Stimulated activated CD8-positive, alpha-beta memory T cell treated with anti-CD3 and anti-CD28 coated beads, Interleukin-12 subunit alpha, Interleukin-12 subunit beta, amount 100 ng/mL, for 24 hours (primary cell): Measurements from ENCODE around the gene RCE1.
"Not testable (repeated sequence)": the region's sequence is repeated elsewhere in the genome, so short reads cannot be mapped to it uniquely, and the experiment has no call there.

Experiments used
- DNase-seq: peaks from one replicate; pipeline ENCODE4 v3.0.0-alpha.2; 2020; ENCODE audit errors: extremely low read depth

Gene RCE1

DNA sequence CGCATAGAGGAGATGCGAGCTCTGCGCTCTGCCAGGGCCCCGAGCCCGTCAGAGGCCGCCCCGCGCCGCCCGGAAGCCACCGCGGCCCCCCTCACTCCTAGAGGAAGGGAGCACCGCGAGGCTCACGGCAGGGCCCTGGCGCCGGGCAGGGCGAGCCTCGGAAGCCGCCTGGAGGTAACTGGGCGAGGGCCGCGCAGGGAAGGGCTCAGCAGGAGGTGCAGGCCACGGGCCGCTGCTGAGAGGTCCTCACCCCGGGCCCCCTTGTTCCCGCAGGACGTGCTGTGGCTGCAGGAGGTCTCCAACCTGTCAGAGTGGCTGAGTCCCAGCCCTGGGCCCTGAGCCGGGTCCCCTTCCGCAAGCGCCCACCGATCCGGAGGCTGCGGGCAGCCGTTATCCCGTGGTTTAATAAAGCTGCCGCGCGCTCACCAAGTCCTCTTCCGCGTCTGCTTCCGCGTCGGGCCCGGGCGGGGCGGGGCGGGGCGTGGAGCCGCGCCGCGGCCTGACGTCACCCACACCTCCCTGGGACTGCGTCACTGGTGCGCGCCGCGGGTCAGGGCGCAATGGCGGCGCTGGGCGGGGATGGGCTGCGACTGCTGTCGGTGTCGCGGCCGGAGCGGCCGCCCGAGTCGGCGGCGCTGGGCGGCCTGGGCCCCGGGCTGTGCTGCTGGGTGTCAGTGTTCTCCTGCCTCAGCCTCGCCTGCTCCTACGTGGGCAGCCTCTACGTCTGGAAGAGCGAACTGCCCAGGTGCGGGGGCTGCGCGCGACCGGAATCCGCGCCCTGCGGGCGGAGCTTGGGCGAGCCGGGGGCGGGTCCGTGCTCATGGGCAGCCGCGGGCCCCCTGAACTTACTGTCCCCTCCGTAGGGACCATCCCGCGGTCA lies at the start of gene RCE1:
Gene RCE1 (plus strand): TSS at position 546 of the 880 bp plus-strand sequence. CDS start 15 bp downstream, at position 561.
- DNase-seq, result peak; percentile 73

DNA sequence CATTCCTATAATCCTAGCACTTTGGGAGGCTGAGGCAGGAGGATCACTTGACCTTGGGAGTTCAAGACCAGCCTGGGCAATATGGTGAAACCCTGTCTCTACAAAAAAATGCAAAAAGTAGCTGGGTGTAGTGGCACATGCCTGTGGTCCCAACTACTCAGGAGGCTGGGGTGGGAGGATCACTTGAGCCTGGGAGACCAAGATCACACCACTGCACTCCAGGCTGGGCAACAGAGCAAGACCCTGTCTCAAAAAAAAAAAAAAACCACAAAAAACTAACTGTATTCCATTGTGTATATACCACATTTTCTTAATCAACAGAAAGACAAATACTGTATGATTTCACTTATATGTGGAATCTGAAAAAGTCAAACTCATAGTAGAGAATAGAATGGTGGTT lies 43.4 kb upstream of the RCE1 start:
- DNase-seq, result not testable (repeated sequence)

DNA sequence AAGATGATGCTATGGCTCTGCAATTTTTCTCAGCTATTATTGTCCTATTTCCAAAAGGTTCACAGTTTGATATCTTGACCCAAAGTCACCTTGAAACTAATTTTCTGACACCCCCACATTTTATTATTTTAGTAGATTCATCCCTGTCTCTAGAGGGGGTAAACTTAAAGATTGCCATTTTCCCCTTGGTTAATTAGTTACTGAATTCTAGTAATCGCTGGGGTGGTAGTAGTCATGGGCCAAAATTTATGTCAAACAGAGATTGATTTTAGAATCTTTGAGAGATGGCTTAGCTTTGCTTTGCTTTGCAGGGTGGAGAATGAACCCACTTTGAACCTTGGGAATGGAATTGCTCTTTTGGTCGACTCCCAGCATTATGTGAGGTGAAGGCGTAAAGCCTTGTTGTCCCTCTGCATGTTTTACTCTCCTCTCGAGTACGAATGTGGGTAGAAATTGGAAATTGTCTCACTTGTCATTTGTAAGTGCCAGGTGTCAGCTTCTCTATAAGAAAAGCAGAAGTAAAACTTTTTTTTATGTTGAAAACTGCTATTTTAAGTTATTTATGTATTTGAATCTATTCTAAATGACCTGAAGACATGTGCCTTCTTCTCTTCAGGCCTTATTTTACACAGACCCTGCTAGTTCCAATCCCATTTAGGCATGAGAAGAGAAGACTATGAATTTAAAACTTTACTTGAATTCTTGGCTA lies 42.4 kb upstream of the RCE1 start:
- DNase-seq, result no peak

DNA sequence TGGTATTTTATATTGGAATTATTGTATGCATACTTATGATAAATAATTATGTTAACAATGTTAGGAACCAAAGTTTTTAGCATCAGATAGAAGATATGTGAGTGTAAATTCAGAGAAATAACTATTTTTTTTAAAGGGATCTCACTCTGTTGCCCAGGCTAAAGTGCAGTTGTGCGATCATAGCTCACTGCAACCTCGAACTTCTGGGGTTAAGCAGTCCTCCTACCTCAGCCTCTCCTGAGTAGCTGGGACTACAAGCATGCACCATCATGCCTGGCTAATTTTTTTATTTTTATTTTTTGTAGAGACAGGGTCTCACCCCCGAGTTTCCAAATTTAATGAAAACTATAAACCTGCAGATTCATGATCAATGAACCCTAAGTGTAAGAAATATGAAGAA lies 33.6 kb upstream of the RCE1 start:
- DNase-seq, result no peak

GRCh38 chr11:66810576-66811185 lies 32.6 kb upstream of the RCE1 start:
- DNase-seq, result no peak

- DNase-seq, result no peak
These were observed 28.6 kb upstream of the RCE1 start for GRCh38 chr11:66814678-66815077.

- DNase-seq, result no peak
These were observed 27.6 kb upstream of the RCE1 start for GRCh38 chr11:66815646-66816045.

GRCh38 chr11:66818231-66818955 lies 24.8 kb upstream of the RCE1 start:
- DNase-seq, result no peak

GRCh38 chr11:66820381-66820780 lies 22.9 kb upstream of the RCE1 start:
- DNase-seq, result no peak

- DNase-seq, result no peak
These were observed 22.3 kb upstream of the RCE1 start for GRCh38 chr11:66820901-66821300.

- no peak for DNase-seq
These were observed 19.5 kb upstream of the RCE1 start for GRCh38 chr11:66823700-66824099.

DNA sequence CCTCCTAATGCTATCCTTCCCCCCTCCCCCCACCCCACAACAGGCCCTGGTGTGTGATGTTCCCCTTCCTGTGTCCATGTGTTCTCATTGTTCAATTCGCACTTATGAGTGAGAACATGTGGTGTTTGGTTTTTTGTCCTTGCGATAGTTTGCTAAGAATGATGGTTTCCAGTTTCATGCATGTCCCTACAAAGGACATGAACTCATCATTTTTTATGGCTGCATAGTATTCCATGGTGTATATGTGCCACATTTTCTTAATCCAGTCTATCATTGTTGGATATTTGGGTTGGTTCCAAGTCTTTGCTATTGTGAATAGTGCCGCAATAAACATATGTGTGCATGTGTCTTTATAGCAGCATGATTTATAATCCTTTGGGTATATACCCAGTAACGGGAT lies 18.7 kb upstream of the RCE1 start:
- DNase-seq, result not testable (repeated sequence)

DNA sequence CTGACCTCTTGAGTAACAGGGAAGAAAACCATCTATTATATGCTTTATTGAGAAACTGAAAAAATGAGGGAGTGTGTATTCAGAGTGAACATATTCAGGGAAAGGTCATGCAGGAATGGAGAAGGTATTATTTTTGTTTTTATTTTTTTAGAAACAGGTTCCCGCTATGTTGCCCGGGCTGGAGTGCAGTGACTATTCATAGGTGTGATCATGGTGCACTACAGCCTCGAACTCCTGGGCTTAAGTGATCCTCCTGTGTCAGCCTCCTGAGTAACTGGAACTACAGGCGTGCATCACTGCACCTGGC lies 8.7 kb upstream of the RCE1 start:
- DNase-seq, result no peak

- no peak for DNase-seq
These were observed 8.3 kb upstream of the RCE1 start for GRCh38 chr11:66834943-66835342.

- no peak for DNase-seq
These were observed 7.4 kb upstream of the RCE1 start for GRCh38 chr11:66835768-66836405.

DNA sequence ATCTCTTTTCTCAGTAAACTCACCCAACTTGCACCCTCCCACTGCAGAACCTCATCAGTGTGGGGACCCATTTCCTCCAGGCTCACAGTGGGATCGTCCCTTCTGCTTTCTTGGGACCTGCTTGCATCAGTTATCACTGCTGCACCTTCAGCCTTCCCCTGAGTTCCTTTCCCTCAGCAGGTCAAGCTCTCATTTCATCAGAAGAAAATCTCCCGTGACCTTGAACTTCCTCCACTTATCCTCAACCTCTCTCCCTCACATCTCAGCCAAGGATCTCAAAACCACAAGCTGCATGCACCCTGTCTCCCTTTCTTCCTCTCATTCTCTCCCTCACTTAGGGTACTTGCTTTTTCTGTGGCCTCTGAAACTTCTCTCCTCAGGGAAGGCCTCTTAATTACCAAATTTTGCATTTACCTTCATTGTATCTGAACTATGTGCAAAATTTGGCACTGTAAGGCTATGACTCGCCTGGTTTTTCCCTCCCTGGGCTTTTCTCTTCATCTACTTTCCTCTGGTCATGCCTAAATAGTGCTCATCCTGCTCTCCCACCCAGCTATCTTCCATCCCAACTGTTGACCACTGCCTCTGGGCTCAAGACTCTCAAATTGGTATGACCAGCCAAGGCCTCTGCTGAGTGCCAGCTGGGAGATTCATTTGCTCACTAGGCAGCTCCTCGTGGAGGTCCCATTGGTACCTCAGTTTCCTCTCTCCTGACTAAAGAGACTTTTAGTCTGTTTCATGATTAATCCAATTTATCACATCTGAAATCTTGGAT lies 2.7 kb upstream of the RCE1 start:
- DNase-seq, result no peak

DNA sequence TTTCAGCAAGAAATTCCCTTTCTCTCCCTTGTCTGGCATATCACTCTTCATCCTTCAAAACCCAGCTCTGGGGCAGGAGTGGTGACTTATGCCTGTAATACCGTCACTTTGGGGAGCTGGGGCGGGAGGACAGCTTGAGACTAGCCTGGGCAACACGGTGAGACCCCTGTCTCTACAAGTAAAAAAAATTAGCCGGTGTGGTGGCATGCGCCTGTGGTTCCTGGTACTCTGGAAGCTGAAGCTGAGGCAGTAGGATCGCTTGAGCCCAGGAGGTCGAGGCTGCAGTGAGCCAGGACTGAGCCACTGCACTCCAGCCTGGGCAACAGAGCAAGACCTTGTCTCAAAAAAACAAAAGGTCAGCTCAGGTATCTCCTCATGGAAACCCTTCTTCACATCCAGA lies 1.4 kb upstream of the RCE1 start:
- DNase-seq, result no peak

- DNase-seq, result no peak
These were observed 743 bp upstream of the RCE1 start for GRCh38 chr11:66842501-66842895.

DNA sequence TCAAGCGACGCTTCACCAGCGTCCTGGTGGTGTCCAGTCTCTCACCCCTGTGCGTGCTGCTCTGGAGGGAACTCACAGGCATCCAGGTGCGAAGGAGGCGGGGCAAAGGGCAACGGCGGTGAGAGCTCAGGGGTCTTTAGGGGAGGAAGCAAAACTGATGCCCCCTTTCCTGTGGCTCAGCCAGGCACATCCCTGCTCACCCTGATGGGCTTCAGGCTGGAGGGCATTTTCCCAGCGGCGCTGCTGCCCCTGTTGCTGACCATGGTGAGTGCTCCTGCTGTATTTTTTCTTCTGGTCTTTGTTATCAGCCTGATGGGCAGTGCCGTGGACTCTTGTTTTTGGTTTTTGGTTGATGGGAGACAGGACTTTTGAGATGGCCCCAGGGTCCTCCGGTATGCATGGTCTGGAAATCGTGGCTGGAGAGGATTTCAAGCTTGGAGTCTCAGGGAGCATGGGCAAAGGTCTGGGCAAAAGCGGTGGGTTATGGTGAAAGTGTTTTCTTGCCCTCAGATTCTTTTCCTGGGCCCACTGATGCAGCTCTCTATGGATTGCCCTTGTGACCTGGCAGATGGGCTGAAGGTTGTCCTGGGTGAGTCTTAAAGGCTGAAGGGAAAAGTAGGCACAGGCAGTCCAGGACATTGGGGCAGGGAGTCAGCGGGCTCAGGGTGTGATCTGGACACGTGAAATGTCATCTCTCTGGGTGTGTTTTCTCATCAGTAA lies 695 bp downstream of the RCE1 start:
- DNase-seq, result no peak

- DNase-seq, result no peak
These were observed 1.4 kb downstream of the RCE1 start for GRCh38 chr11:66844496-66845142.
